IMR-90 (cell line): ENCODE measurements around the gene NR6A1. TPM values are rescaled to one million over a fixed set of nuclear protein-coding genes. Genes with fewer than 3 reads are reported as not detected.
A peak's percentile ranks its signal among the peaks of the same experiment; 100 is the strongest.

Experiments used
- ATAC-seq: fragments of 200-7000 bp; cut with Tn5 transposase; 2 replicates; pipeline ENCODE4 v1.9.1; 2020; ENCODE audit warnings: low read depth, mild to moderate bottlenecking, moderate library complexity
- BruUV-seq: library from RNA; stranded (reverse); fragments of 400-500 nt; replicated peaks from 2 replicates; lab custom pipeline; 2021; lab: Mats Ljungman, UMichigan
- CTCF ChIA-PET: fragments of 300-600 bp; formaldehyde crosslinking; extraction: SDS; loops from one replicate; lab custom pipeline; 2021; ENCODE audit warnings: antibody characterized with exemption; lab: Yijun Ruan, JAX
- POLR2A ChIA-PET: fragments of 300-600 bp; sonication (Branson Sonifier 250); formaldehyde crosslinking; loops from one replicate; lab custom pipeline; 2022; ENCODE audit warnings: antibody characterized with exemption; ENCODE audit not compliant: unreplicated experiment; lab: Charles Lee
- DNase-seq: peaks from one replicate; pipeline ENCODE4 v3.0.0; 2013
- H2AFZ ChIP-seq: replicated peaks from 2 replicates; pipeline ENCODE3; 2013; ENCODE audit warnings: low read length, mild to moderate bottlenecking; ENCODE audit not compliant: poor library complexity
- H2AK5ac ChIP-seq: 2 replicates; pipeline ENCODE4 v1.6.1; 2013; ENCODE audit warnings: low read depth, low read length, inconsistent platforms
- H2AK9ac ChIP-seq: replicated peaks from 2 replicates; pipeline ENCODE3; 2013; ENCODE audit warnings: mild to moderate bottlenecking, low read depth, low read length, moderate library complexity; ENCODE audit not compliant: poor library complexity
- H2BK120ac ChIP-seq: 2 replicates; pipeline ENCODE4 v1.6.1; 2013; ENCODE audit warnings: low read depth, low read length, inconsistent platforms
- H2BK15ac ChIP-seq: 3 replicates; pipeline ENCODE4 v1.6.1; 2013; ENCODE audit warnings: low read depth, low read length, inconsistent platforms
- H2BK20ac ChIP-seq: 2 replicates; pipeline ENCODE4 v1.6.1; 2013; ENCODE audit warnings: low read depth, mild to moderate bottlenecking, inconsistent platforms, low read length, moderate library complexity
- H2BK5ac ChIP-seq: 2 replicates; pipeline ENCODE4 v1.6.1; 2013; ENCODE audit warnings: mild to moderate bottlenecking, low read depth, low read length, inconsistent platforms; ENCODE audit not compliant: poor library complexity, severe bottlenecking
- H3K14ac ChIP-seq: replicated peaks from 2 replicates; pipeline ENCODE4 v1.6.1; 2013; ENCODE audit warnings: low read depth, low read length, inconsistent platforms
- H3K18ac ChIP-seq: 2 replicates; pipeline ENCODE4 v1.6.1; 2013; ENCODE audit warnings: low read depth, low read length, control low read depth
- H3K23ac ChIP-seq: 2 replicates; pipeline ENCODE4 v1.6.1; 2013; ENCODE audit warnings: low read depth, low read length, inconsistent platforms
- H3K27ac ChIP-seq: 2 replicates; pipeline ENCODE4 v1.5.1; 2013; ENCODE audit warnings: mild to moderate bottlenecking, control low read depth, low read length; ENCODE audit not compliant: insufficient read depth
- H3K27me3 ChIP-seq: 2 replicates; pipeline ENCODE4 v1.6.1; 2013; ENCODE audit warnings: low read length; ENCODE audit not compliant: control insufficient read depth, insufficient read depth
- H3K36me3 ChIP-seq: 2 replicates; pipeline ENCODE4 v1.6.1; 2013; ENCODE audit warnings: low read length, mixed read lengths; ENCODE audit not compliant: control insufficient read depth, insufficient read depth
- H3K4ac ChIP-seq: 2 replicates; pipeline ENCODE4 v1.6.1; 2013; ENCODE audit warnings: low read depth, low read length, inconsistent platforms
- H3K4me1 ChIP-seq: 2 replicates; pipeline ENCODE4 v1.6.1; 2013; ENCODE audit warnings: low read length, mixed read lengths; ENCODE audit not compliant: control insufficient read depth, insufficient read depth
- H3K4me2 ChIP-seq: 2 replicates; pipeline ENCODE4 v1.6.1; 2013; ENCODE audit warnings: low read depth, mild to moderate bottlenecking, control low read depth, low read length, moderate library complexity
- H3K4me3 ChIP-seq: 2 replicates; pipeline ENCODE4 v1.5.1; 2013; ENCODE audit warnings: low read depth, mild to moderate bottlenecking, control low read depth, low read length, moderate library complexity; ENCODE audit not compliant: insufficient read depth
- H3K56ac ChIP-seq: 2 replicates; pipeline ENCODE4 v1.6.1; 2013; ENCODE audit warnings: low read length, inconsistent platforms; ENCODE audit not compliant: insufficient read depth; ENCODE audit errors: extremely low read depth
- H3K79me1 ChIP-seq, 2 experiments: 2 replicates each; pipeline ENCODE4 v1.6.1; 2013; ENCODE audit warnings: low read length in 2 of 2, inconsistent platforms in 1 of 2, low read depth in 1 of 2
- H3K9ac ChIP-seq: 2 replicates; pipeline ENCODE4 v1.6.1; 2013; ENCODE audit warnings: low read depth, low read length, control low read depth
- H3K9me1 ChIP-seq: 2 replicates; pipeline ENCODE4 v1.6.1; 2013; ENCODE audit warnings: low read length, inconsistent platforms; ENCODE audit not compliant: insufficient read depth
- H3K9me3 ChIP-seq: 2 replicates; pipeline ENCODE4 v1.6.1; 2013; ENCODE audit warnings: low read length; ENCODE audit not compliant: control insufficient read depth, insufficient read depth
- H4K20me1 ChIP-seq: 2 replicates; pipeline ENCODE4 v1.6.1; 2013; ENCODE audit warnings: low read length, inconsistent platforms; ENCODE audit not compliant: insufficient read depth
- H4K5ac ChIP-seq: 2 replicates; pipeline ENCODE4 v1.6.1; 2013; ENCODE audit warnings: mild to moderate bottlenecking, low read depth, low read length, control low read depth
- H4K8ac ChIP-seq, 2 experiments: 2 replicates each; pipeline ENCODE4 v1.6.1; 2013; ENCODE audit warnings: low read depth in 2 of 2, low read length in 2 of 2, control low read depth in 1 of 2, inconsistent platforms in 1 of 2
- H4K91ac ChIP-seq: 2 replicates; pipeline ENCODE4 v1.6.1; 2013; ENCODE audit warnings: low read depth, low read length, inconsistent platforms; ENCODE audit not compliant: insufficient read depth
- BHLHE40 ChIP-seq: fragments of 150-350 bp; IDR thresholded peaks from 2 replicates; pipeline ENCODE4 v1.6.1; 2016; ENCODE audit warnings: mild to moderate bottlenecking, low read depth, low read length
- CTCF ChIP-seq: conservative IDR thresholded peaks from 2 replicates; pipeline ENCODE4 v1.5.1; 2012; ENCODE audit warnings: mild to moderate bottlenecking, low read depth, low read length, improper control_type of control experiment
- ELK1 ChIP-seq: fragments of 150-350 bp; IDR thresholded peaks from 2 replicates; pipeline ENCODE4 v1.6.1; 2016; ENCODE audit warnings: low read depth, mild to moderate bottlenecking, low read length, moderate library complexity, borderline replicate concordance
- MAZ ChIP-seq: IDR thresholded peaks from 2 replicates; pipeline ENCODE4 v1.6.1; 2012; ENCODE audit warnings: low read depth, mild to moderate bottlenecking, low read length, improper control_type of control experiment, moderate library complexity, borderline replicate concordance
- NFE2L2 ChIP-seq: fragments of 150-350 bp; IDR thresholded peaks from 2 replicates; pipeline ENCODE4 v1.6.1; 2016; ENCODE audit warnings: low read depth, mild to moderate bottlenecking, low read length
- POLR2A ChIP-seq: IDR thresholded peaks from 2 replicates; pipeline ENCODE4 v1.6.1; 2012; ENCODE audit warnings: mild to moderate bottlenecking, low read depth, low read length
- RCOR1 ChIP-seq: IDR thresholded peaks from 2 replicates; pipeline ENCODE4 v1.6.1; 2012; ENCODE audit warnings: mild to moderate bottlenecking, low read length, improper control_type of control experiment; ENCODE audit not compliant: insufficient replicate concordance
- RFX5 ChIP-seq: IDR thresholded peaks from 2 replicates; pipeline ENCODE4 v1.8.0; 2012; ENCODE audit warnings: low read depth, mild to moderate bottlenecking, low read length, moderate library complexity
- SMC3 ChIP-seq: fragments of 150-350 bp; IDR thresholded peaks from 2 replicates; pipeline ENCODE4 v1.6.1; 2016; ENCODE audit warnings: low read depth, mild to moderate bottlenecking, antibody characterized with exemption, low read length, moderate library complexity
- USF2 ChIP-seq: fragments of 150-350 bp; IDR thresholded peaks from 2 replicates; pipeline ENCODE4 v1.6.1; 2017; ENCODE audit warnings: mild to moderate bottlenecking, antibody characterized with exemption, low read length, low read depth
- whole genome bisulfite sequencing, 2 experiments: methylation state at CpG; one replicate each; pipeline versions ENCODE4 v1.1.5 to v1.1.7; 2013; ENCODE audit warnings: missing lambda C conversion rate in 2 of 2; ENCODE audit not compliant: insufficient read length in 1 of 2; ENCODE audit errors: extremely low coverage in 2 of 2; 5-methylcytosine and 5-hydroxymethylcytosine counted together
- dilution Hi-C: fragments of 300-500 bp; cut with HindIII; formaldehyde crosslinking; loops from one replicate; pipeline ENCODE4 v1.14.3; 2018; ENCODE audit warnings: low sequenced_read_pairs; ENCODE audit not compliant: unreplicated experiment
- in situ Hi-C: fragments of 300-500 bp; cut with MboI; formaldehyde crosslinking; loops from 3 replicates; pipeline ENCODE4 v1.14.3; 2019; ENCODE audit warnings: low sequenced_read_pairs, inconsistent platforms, mixed read lengths
- intact Hi-C: fragments of 100-400 bp; cut with micrococcal nuclease; formaldehyde crosslinking; loops from 2 replicates; pipeline ENCODE4 v1.10.0; 2022
- polyA plus RNA-seq, 3 experiments: library from polyadenylated mRNA; depleted of rRNA; stranded (reverse); fragments of >200 nt; gene quantifications; 2 replicates each; pipeline ENCODE4 v1.2.3, GENCODE V29; 2012; ENCODE audit warnings: low replicate concordance in 1 of 3
- total RNA-seq: library from RNA; depleted of rRNA; stranded (reverse); fragments of >200 nt; gene quantifications from 2 replicates; pipeline ENCODE4 v1.2.3, GENCODE V29; 2012

The NR6A1 gene
- total and polyA plus RNA-seq, 2 of the 4 experiments (the other 2 are of a cell fraction), result 0.14 to 0.36 TPM

- no peaks in the 10 kb centered on the region for H3K27me3 ChIP-seq
- no peak overlapping the region for H2BK15ac ChIP-seq
- H3K23ac ChIP-seq, result no peak overlapping the region
- no peaks in the 10 kb centered on the region for H4K20me1 ChIP-seq
- H3K27ac ChIP-seq, result no peak overlapping the region
- H3K79me1 ChIP-seq, result no peaks in the 10 kb centered on the region
- no peak overlapping the region for H4K8ac ChIP-seq
- H2BK120ac ChIP-seq, result no peak overlapping the region
- intact Hi-C loops (no loop called here), in situ Hi-C loops (no loop called here), dilution Hi-C loops (no loop called here)
- no peak for TF ChIP-seq RCOR1
- TF ChIP-seq RFX5, result no peak
- no peak for TF ChIP-seq MAZ
- TF ChIP-seq USF2, result no peak
- no peak for TF ChIP-seq ELK1
- no peak for TF ChIP-seq POLR2A
- no peak for TF ChIP-seq CTCF
- TF ChIP-seq NFE2L2, result no peak
- no peak for TF ChIP-seq BHLHE40
- TF ChIP-seq SMC3, result no peak
- no peaks in the 10 kb centered on the region for H3K9me3 ChIP-seq
- no peak overlapping the region for H2BK5ac ChIP-seq
- no peak overlapping the region for H3K56ac ChIP-seq
- 0 out of 2 replicates have a peak overlapping the region, but pooled peaks have one; percentile 5 for H2BK20ac ChIP-seq
- H3K36me3 ChIP-seq, result no peaks in the 10 kb centered on the region
- BruUV-seq, result no TSS peak
- no peak overlapping the region for H4K5ac ChIP-seq
- no peak overlapping the region for H3K14ac ChIP-seq
- DNase-seq (peak; percentile 76), ATAC-seq (peak; percentile 46; the same call in 1 of the 2 replicates)
- ChIA-PET POLR2A (no interaction called here), CTCF (interaction anchor here (0.6 kb wide), 1 partner anchor 34 kb away, joined by 3 read pairs; no protein-coding TSS in a partner anchor)
- WGBS, 2 experiments, result no CpG with 5 or more reads among the region's 2 CpGs
- H3K9me1 ChIP-seq, result no peaks in the 10 kb centered on the region; the same call in 1 of the 2 replicates
- peaks cover 5% of the 10 kb centered on the region; the same call in 1 of the 2 replicates for H3K4me1 ChIP-seq
- no peak overlapping the region for H4K91ac ChIP-seq
- H3K9ac ChIP-seq, result no peak overlapping the region
- no peak overlapping the region; the same call in 1 of the 2 replicates for H3K4me2 ChIP-seq
- H3K4me3 ChIP-seq, result no peak overlapping the region
- H3K4ac ChIP-seq, result peak overlapping the region; percentile 28; the same call in 1 of the 2 replicates
- no peak overlapping the region for H2AFZ ChIP-seq
- no peak overlapping the region for H2AK9ac ChIP-seq
- peak overlapping the region; percentile 3; the same call in 1 of the 2 replicates for H2AK5ac ChIP-seq
- H3K18ac ChIP-seq, result no peak overlapping the region
Measured at GRCh38 chr9:124629600-124629999, 141.5 kb downstream of the NR6A1 start.
